HepG2 (cell line): Measurements from ENCODE around the gene PLA2G4D. TPM values are rescaled to one million over a fixed set of nuclear protein-coding genes. Genes with fewer than 3 reads are reported as not detected.

Source experiments
- ATAC-seq: fragments of 200-7000 bp; cut with Tn5 transposase; 3 replicates; pipeline ENCODE4 v1.9.1; 2020; ENCODE audit warnings: mild to moderate bottlenecking, moderate library complexity
- BruUV-seq: library from RNA; stranded (reverse); fragments of 400-500 nt; replicated peaks from 2 replicates; lab custom pipeline; 2021; lab: Mats Ljungman, UMichigan
- CTCF ChIA-PET: fragments of 300-600 bp; formaldehyde crosslinking; extraction: SDS; loops from one replicate; lab custom pipeline; 2021; ENCODE audit warnings: low total read pairs, inconsistent platforms, low intra/inter-chr PET ratio; lab: Yijun Ruan, JAX
- POLR2A ChIA-PET: fragments of 350-600 bp; sonication (Branson Sonifier 250); formaldehyde crosslinking; loops from one replicate; lab custom pipeline; 2020; ENCODE audit warnings: antibody characterized with exemption, inconsistent platforms; lab: Yijun Ruan, JAX
- DNase-seq: peaks from one replicate; pipeline ENCODE4 v3.0.0-alpha.2; 2015; ENCODE audit warnings: low spot score
- FAIRE-seq: peaks from 3 replicates; lab custom pipeline; 2011; peaks lifted over from hg19 to GRCh38; lab: Jason Lieb, UNC
- H2AFZ ChIP-seq: one replicate; pipeline ENCODE4 v1.6.1; 2011; ENCODE audit warnings: low read length, inconsistent platforms
- H3K27ac ChIP-seq: fragments of 300-600 bp; 3 replicates; pipeline ENCODE4 v1.8.0; 2011; ENCODE audit warnings: mixed run types, mild to moderate bottlenecking, mixed read lengths, low read length, inconsistent platforms; ENCODE audit not compliant: insufficient read depth; ENCODE audit errors: extremely low read length
- H3K27me3 ChIP-seq, 2 experiments: fragments of 200-600 bp in 1 of 2; 2 replicates in 1 of 2; 3 replicates in 1 of 2; pipeline versions ENCODE4 v1.6.0 to v1.8.0; 2011; ENCODE audit warnings: low read length in 2 of 2, mild to moderate bottlenecking in 2 of 2, moderate library complexity in 2 of 2, inconsistent platforms in 1 of 2; ENCODE audit not compliant: insufficient read depth in 2 of 2, control insufficient read depth in 1 of 2
- H3K36me3 ChIP-seq, 2 experiments: fragments of 200-600 bp in 1 of 2; replicated peaks in 1 of 2; 2 replicates in 1 of 2; 3 replicates in 1 of 2; pipeline versions ENCODE4 v1.5.1 to v1.8.0; 2011; ENCODE audit warnings: low read length in 2 of 2, inconsistent platforms in 1 of 2; ENCODE audit not compliant: insufficient read depth in 2 of 2, control insufficient read depth in 1 of 2
- H3K4me1 ChIP-seq: 2 replicates; pipeline ENCODE4 v1.5.1; 2012; ENCODE audit warnings: low read length, inconsistent platforms; ENCODE audit not compliant: insufficient read depth
- H3K4me2 ChIP-seq: 2 replicates; pipeline ENCODE4 v1.6.0; 2011; ENCODE audit warnings: low read depth, low read length, inconsistent platforms
- H3K4me3 ChIP-seq, 3 experiments: fragments of 200-600 bp in 1 of 3; sonication (generic), shearing (Covaris generic) in 1 of 3; replicated peaks in 1 of 3; 2 replicates each; pipeline ENCODE4 v1.5.1; 2011 to 2016; ENCODE audit warnings: low read length in 3 of 3, inconsistent platforms in 2 of 3, low read depth in 2 of 3, mild to moderate bottlenecking in 2 of 3, control low read depth in 1 of 3, mixed read lengths in 1 of 3; ENCODE audit not compliant: insufficient read depth in 1 of 3
- H3K79me2 ChIP-seq: one replicate; pipeline ENCODE4 v1.6.1; 2011; ENCODE audit warnings: low read length, inconsistent platforms; ENCODE audit not compliant: insufficient read depth
- H3K9ac ChIP-seq: 2 replicates; pipeline ENCODE4 v1.6.0; 2011; ENCODE audit warnings: mild to moderate bottlenecking, low read depth, low read length, inconsistent platforms; ENCODE audit not compliant: insufficient read depth
- H3K9me3 ChIP-seq: 2 replicates; pipeline ENCODE4 v1.5.1; 2012; ENCODE audit warnings: mild to moderate bottlenecking, low read length
- H4K20me1 ChIP-seq: 2 replicates; pipeline ENCODE4 v1.6.0; 2011; ENCODE audit warnings: inconsistent platforms, mild to moderate bottlenecking, low read length, moderate library complexity; ENCODE audit not compliant: insufficient read depth
- BCL6 ChIP-seq: IDR thresholded peaks from 2 replicates; pipeline ENCODE4 v1.6.1; 2016; ENCODE audit warnings: missing genetic modification reagents, missing compliant biosample characterization
- KDM5A ChIP-seq: fragments of 200-600 bp; sonication (generic); IDR thresholded peaks from 2 replicates; pipeline ENCODE4 v1.7.0; 2018; ENCODE audit warnings: antibody characterized with exemption, mild to moderate bottlenecking, low read length, borderline replicate concordance
- LCORL ChIP-seq, 2 experiments: fragments of 450-650 bp in 1 of 2; sonication (generic) in 1 of 2; formaldehyde crosslinking in 1 of 2; IDR thresholded peaks; 2 replicates each; pipeline versions ENCODE4 v1.5.0 to v1.6.1; 2017 to 2020; ENCODE audit warnings: antibody characterized with exemption in 1 of 2, missing genetic modification reagents in 1 of 2
- MIER2 ChIP-seq: IDR thresholded peaks from 2 replicates; pipeline ENCODE4 v1.6.1; 2016; ENCODE audit warnings: missing biosample characterization, missing genetic modification reagents
- PCBP1 ChIP-seq: fragments of 200-400 bp; formaldehyde crosslinking; IDR thresholded peaks from 2 replicates; pipeline ENCODE4 v1.6.1; 2017; ENCODE audit warnings: mild to moderate bottlenecking, low read depth, low read length, borderline replicate concordance
- PHF20 ChIP-seq: sonication (generic); formaldehyde crosslinking; IDR thresholded peaks from 2 replicates; pipeline ENCODE4 v1.5.0; 2020; ENCODE audit warnings: mild to moderate bottlenecking, missing genetic modification reagents
- ZNF10 ChIP-seq: sonication (generic); formaldehyde crosslinking; IDR thresholded peaks from 2 replicates; pipeline ENCODE4 v1.4.0; 2020; ENCODE audit warnings: mild to moderate bottlenecking, low read depth, missing genetic modification reagents, borderline replicate concordance
- ZNF331 ChIP-seq: sonication (generic); formaldehyde crosslinking; IDR thresholded peaks from 2 replicates; pipeline ENCODE4 v1.4.0; 2020; ENCODE audit warnings: missing genetic modification reagents
- ZNF451 ChIP-seq: sonication (generic); formaldehyde crosslinking; IDR thresholded peaks from 2 replicates; pipeline ENCODE4 v1.5.0; 2020; ENCODE audit warnings: mild to moderate bottlenecking, missing genetic modification reagents
- ZNF75D ChIP-seq: sonication (generic); formaldehyde crosslinking; IDR thresholded peaks from 2 replicates; pipeline ENCODE4 v1.8.1; 2023; ENCODE audit warnings: missing genetic modification reagents, mild to moderate bottlenecking, borderline replicate concordance
- ZSCAN12 ChIP-seq: sonication (generic); formaldehyde crosslinking; IDR thresholded peaks from 2 replicates; pipeline ENCODE4 v1.9.0; 2021; ENCODE audit warnings: mild to moderate bottlenecking, missing genetic modification reagents
- WGBS: methylation state at CpG from one replicate; pipeline ENCODE4 v1.1.6; 2017; ENCODE audit warnings: low lambda C conversion rate; 5-methylcytosine and 5-hydroxymethylcytosine counted together
- in situ Hi-C: cut with HindIII; loops from 2 replicates; pipeline ENCODE4 v1.10.0; 2017; ENCODE audit warnings: low pct_unique_long_range_greater_than_20kb; ENCODE audit not compliant: extremely low pct_ligation_motif_present
- intact Hi-C: fragments of 100-400 bp; cut with micrococcal nuclease; formaldehyde crosslinking; loops from one replicate; pipeline ENCODE4 v1.10.0; 2022; ENCODE audit not compliant: unreplicated experiment
- polyA plus RNA-seq, 8 experiments: library from polyadenylated mRNA; depleted of rRNA in 3 of 8; stranded (reverse) in 7 of 8; unstranded in 1 of 8; fragments of >200 nt; fragmentation: Illumina TruSeq in 4 of 8; extraction: Trizol in 4 of 8; gene quantifications; 2 replicates each; pipeline versions ENCODE4 v1.2.1 to v1.2.3, GENCODE V29; 2011 to 2016; ENCODE audit warnings: low read depth in 4 of 8, missing spikeins in 1 of 8, mixed read lengths in 1 of 8; ENCODE audit not compliant: insufficient read depth in 1 of 8
- total RNA-seq, 5 experiments: library from RNA; depleted of rRNA; stranded (reverse); fragments of >200 nt; fragmentation: Illumina TruSeq; extraction: Trizol; gene quantifications; 2 replicates each; pipeline ENCODE4 v1.2.3, GENCODE V29; 2016; ENCODE audit warnings: low read depth in 1 of 5
- TF ChIP-seq, protein P1 (sequence below): IDR thresholded peaks from 2 replicates; pipeline ENCODE4 v1.6.1; 2016; ENCODE audit warnings: missing compliant biosample characterization, missing genetic modification reagents, borderline replicate concordance
- TF ChIP-seq, protein P2 (sequence below): sonication (generic); formaldehyde crosslinking; IDR thresholded peaks from 2 replicates; pipeline ENCODE4 v1.4.0; 2020; ENCODE audit warnings: missing genetic modification reagents

PLA2G4D gene
- total and polyA plus RNA-seq, 2 of the 13 experiments (the other 11 are each of a cell fraction or from before 2014, with no cell fraction given): 0.04 to 0.21 TPM

DNA sequence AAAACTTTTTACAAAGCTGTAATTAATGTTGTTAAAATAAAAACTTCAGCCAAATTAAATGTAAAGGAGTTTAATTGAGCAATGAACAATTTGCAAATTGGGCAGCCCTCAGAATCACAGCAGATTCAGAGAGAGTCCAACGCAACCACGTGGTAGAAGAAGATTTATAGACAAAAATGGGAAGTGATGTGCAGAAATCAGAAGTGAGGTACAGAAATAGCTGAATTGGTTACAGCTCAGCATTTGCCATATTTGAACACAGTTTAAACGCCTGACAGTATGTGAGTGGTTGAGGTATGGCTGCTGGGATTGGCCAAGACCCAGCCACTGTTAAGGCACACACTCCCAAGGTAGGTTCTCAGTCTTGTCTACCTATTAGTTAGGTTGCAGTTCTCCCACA lies 14.4 kb upstream of the PLA2G4D start:
- no peaks in the 10 kb centered on the region for H3K36me3 ChIP-seq
- ATAC-seq: no peak
- H3K27me3 ChIP-seq: peaks cover 0 to 10% of the 10 kb centered on the region in 2 experiments; a peak in 3 of 5 replicates
- in situ Hi-C loops: no loop called here
- no peaks in the 10 kb centered on the region for H3K79me2 ChIP-seq
- intact Hi-C loops: no loop called here
- 49% methylated on average over 3 of the region's 3 CpGs for WGBS
- H3K4me2 ChIP-seq: no peak overlapping the region
- CTCF ChIA-PET: no interaction called here
- no peak for FAIRE-seq
- no peak for TF ChIP-seq MIER2 (CRISPR knock-in tag)
- TF ChIP-seq, protein P1, sequence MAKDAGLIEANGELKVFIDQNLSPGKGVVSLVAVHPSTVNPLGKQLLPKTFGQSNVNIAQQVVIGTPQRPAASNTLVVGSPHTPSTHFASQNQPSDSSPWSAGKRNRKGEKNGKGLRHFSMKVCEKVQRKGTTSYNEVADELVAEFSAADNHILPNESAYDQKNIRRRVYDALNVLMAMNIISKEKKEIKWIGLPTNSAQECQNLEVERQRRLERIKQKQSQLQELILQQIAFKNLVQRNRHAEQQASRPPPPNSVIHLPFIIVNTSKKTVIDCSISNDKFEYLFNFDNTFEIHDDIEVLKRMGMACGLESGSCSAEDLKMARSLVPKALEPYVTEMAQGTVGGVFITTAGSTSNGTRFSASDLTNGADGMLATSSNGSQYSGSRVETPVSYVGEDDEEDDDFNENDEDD: no peak
- no peak for TF ChIP-seq ZNF451 (CRISPR knock-in tag)
- TF ChIP-seq ZSCAN12 (CRISPR knock-in tag): no peak
- no peak for TF ChIP-seq ZNF75D (CRISPR knock-in tag)
- TF ChIP-seq ZNF10 (CRISPR knock-in tag): no peak
- no peak for TF ChIP-seq ZNF331 (CRISPR knock-in tag)
- no peak for TF ChIP-seq PCBP1
- TF ChIP-seq BCL6: no peak
- TF ChIP-seq LCORL (IDR thresholded peaks at IDR 0.05): no peak
- TF ChIP-seq LCORL (CRISPR knock-in tag; IDR thresholded peaks at IDR 0.05): no peak
- no peak for TF ChIP-seq PHF20 (CRISPR knock-in tag)
- TF ChIP-seq, protein P2, sequence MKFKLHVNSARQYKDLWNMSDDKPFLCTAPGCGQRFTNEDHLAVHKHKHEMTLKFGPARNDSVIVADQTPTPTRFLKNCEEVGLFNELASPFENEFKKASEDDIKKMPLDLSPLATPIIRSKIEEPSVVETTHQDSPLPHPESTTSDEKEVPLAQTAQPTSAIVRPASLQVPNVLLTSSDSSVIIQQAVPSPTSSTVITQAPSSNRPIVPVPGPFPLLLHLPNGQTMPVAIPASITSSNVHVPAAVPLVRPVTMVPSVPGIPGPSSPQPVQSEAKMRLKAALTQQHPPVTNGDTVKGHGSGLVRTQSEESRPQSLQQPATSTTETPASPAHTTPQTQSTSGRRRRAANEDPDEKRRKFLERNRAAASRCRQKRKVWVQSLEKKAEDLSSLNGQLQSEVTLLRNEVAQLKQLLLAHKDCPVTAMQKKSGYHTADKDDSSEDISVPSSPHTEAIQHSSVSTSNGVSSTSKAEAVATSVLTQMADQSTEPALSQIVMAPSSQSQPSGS (CRISPR knock-in tag): no peak
- TF ChIP-seq KDM5A: no peak
- peaks cover 28% of the 10 kb centered on the region for H3K4me1 ChIP-seq
- H3K9me3 ChIP-seq: no peaks in the 10 kb centered on the region
- BruUV-seq: no TSS peak
- H2AFZ ChIP-seq: no peak overlapping the region
- DNase-seq: no peak
- H3K9ac ChIP-seq: no peak overlapping the region
- no peak overlapping the region for H3K4me3 ChIP-seq
- POLR2A ChIA-PET: no interaction called here
- no peaks in the 10 kb centered on the region for H4K20me1 ChIP-seq
- H3K27ac ChIP-seq: no peak overlapping the region
